Stimulated activated naive CD8-positive, alpha-beta T cell treated with anti-CD3 and anti-CD28 coated beads, Interleukin-15, Interleukin-2, amounts not matched to agents 100 ng/mL and 50 ng/mL, for 24 hours (primary cell): ENCODE results near the gene PLOD2.

Experiments used
- H3K27ac Mint-ChIP-seq: one replicate; pipeline ENCODE4 v1.8.0; 2021; ENCODE audit warnings: mild to moderate bottlenecking, mixed read lengths
- H3K27me3 Mint-ChIP-seq: one replicate; pipeline ENCODE4 v1.8.0; 2021; ENCODE audit warnings: mixed read lengths
- H3K36me3 Mint-ChIP-seq: one replicate; pipeline ENCODE4 v1.8.0; 2021; ENCODE audit warnings: low read depth, mixed read lengths
- H3K4me1 Mint-ChIP-seq: one replicate; pipeline ENCODE4 v1.8.0; 2021; ENCODE audit warnings: low read depth, mixed read lengths
- H3K4me3 Mint-ChIP-seq: one replicate; pipeline ENCODE4 v1.8.0; 2021; ENCODE audit warnings: mild to moderate bottlenecking, mixed read lengths
- H3K9me3 Mint-ChIP-seq: one replicate; pipeline ENCODE4 v1.8.0; 2021; ENCODE audit warnings: mixed read lengths

PLOD2 gene

GRCh38 chr3:146160321-146160963, 542 bp downstream of the PLOD2 start:
- Mint-ChIP-seq H3K27me3 (peaks cover 67% of the 10 kb centered on the region), H3K4me1 (peaks cover 24% of the 10 kb centered on the region)

GRCh38 chr3:146159616-146160320, 1.2 kb downstream of the PLOD2 start:
- Mint-ChIP-seq H3K27ac (peak overlapping the region; percentile 7), H3K9me3 (peaks cover 4% of the 10 kb centered on the region), H3K36me3 (no peaks in the 10 kb centered on the region), H3K4me3 (peak overlapping the region; percentile 65), H3K27me3 (peaks cover 60% of the 10 kb centered on the region), H3K4me1 (peaks cover 24% of the 10 kb centered on the region)

More at GRCh38 chr3:146160321-146160963, 542 bp downstream of the PLOD2 start:
- Mint-ChIP-seq H3K4me3 (peak overlapping the region; percentile 65), H3K27ac (peak overlapping the region; percentile 7), H3K36me3 (no peaks in the 10 kb centered on the region), H3K9me3 (peaks cover 4% of the 10 kb centered on the region)

- H3K36me3 Mint-ChIP-seq: no peaks in the 10 kb centered on the region
- no peak overlapping the region for H3K4me3 Mint-ChIP-seq
- no peak overlapping the region for H3K27ac Mint-ChIP-seq
- peaks cover 24% of the 10 kb centered on the region for H3K4me1 Mint-ChIP-seq
- peaks cover 4% of the 10 kb centered on the region for H3K9me3 Mint-ChIP-seq
- peaks cover 55% of the 10 kb centered on the region for H3K27me3 Mint-ChIP-seq
Observed at GRCh38 chr3:146159037-146159436, 1.9 kb downstream of the PLOD2 start.

GRCh38 chr3:146157325-146158060, 3.5 kb downstream of the PLOD2 start:
- no peaks in the 10 kb centered on the region for H3K9me3 Mint-ChIP-seq
- H3K4me1 Mint-ChIP-seq: peaks cover 21% of the 10 kb centered on the region
- no peak overlapping the region for H3K27ac Mint-ChIP-seq
- H3K36me3 Mint-ChIP-seq: no peaks in the 10 kb centered on the region
- no peak overlapping the region for H3K4me3 Mint-ChIP-seq
- H3K27me3 Mint-ChIP-seq: peaks cover 43% of the 10 kb centered on the region

- no peaks in the 10 kb centered on the region for H3K36me3 Mint-ChIP-seq
- H3K4me1 Mint-ChIP-seq: peaks cover 15% of the 10 kb centered on the region
- H3K4me3 Mint-ChIP-seq: no peak overlapping the region
- no peak overlapping the region for H3K27ac Mint-ChIP-seq
- no peaks in the 10 kb centered on the region for H3K9me3 Mint-ChIP-seq
- peaks cover 36% of the 10 kb centered on the region for H3K27me3 Mint-ChIP-seq
Observed at GRCh38 chr3:146156666-146157314, 4.2 kb downstream of the PLOD2 start.

GRCh38 chr3:146156095-146156494, 4.9 kb downstream of the PLOD2 start:
- Mint-ChIP-seq H3K27me3 (peaks cover 32% of the 10 kb centered on the region), H3K9me3 (no peaks in the 10 kb centered on the region), H3K36me3 (no peaks in the 10 kb centered on the region), H3K4me3 (no peak overlapping the region), H3K27ac (no peak overlapping the region), H3K4me1 (peaks cover 9% of the 10 kb centered on the region)

GRCh38 chr3:146154995-146155394, 6.0 kb downstream of the PLOD2 start:
- H3K4me3 Mint-ChIP-seq: no peak overlapping the region
- H3K4me1 Mint-ChIP-seq: peaks cover 4% of the 10 kb centered on the region
- no peak overlapping the region for H3K27ac Mint-ChIP-seq

GRCh38 chr3:146154316-146154715, 6.7 kb downstream of the PLOD2 start:
- Mint-ChIP-seq H3K9me3 (no peaks in the 10 kb centered on the region), H3K27ac (no peak overlapping the region), H3K27me3 (peaks cover 22% of the 10 kb centered on the region), H3K4me3 (no peak overlapping the region), H3K36me3 (no peaks in the 10 kb centered on the region), H3K4me1 (no peaks in the 10 kb centered on the region)

More at GRCh38 chr3:146154995-146155394, 6.0 kb downstream of the PLOD2 start:
- Mint-ChIP-seq H3K36me3 (no peaks in the 10 kb centered on the region), H3K9me3 (no peaks in the 10 kb centered on the region), H3K27me3 (peaks cover 26% of the 10 kb centered on the region)

GRCh38 chr3:146153429-146153828, 7.6 kb downstream of the PLOD2 start:
- Mint-ChIP-seq H3K4me1 (no peaks in the 10 kb centered on the region), H3K4me3 (no peak overlapping the region), H3K9me3 (no peaks in the 10 kb centered on the region), H3K27ac (no peak overlapping the region), H3K36me3 (no peaks in the 10 kb centered on the region), H3K27me3 (peaks cover 13% of the 10 kb centered on the region)

- Mint-ChIP-seq H3K4me1 (no peaks in the 10 kb centered on the region), H3K9me3 (no peaks in the 10 kb centered on the region), H3K36me3 (no peaks in the 10 kb centered on the region), H3K27me3 (peaks cover 11% of the 10 kb centered on the region), H3K4me3 (no peak overlapping the region), H3K27ac (no peak overlapping the region)
Observed at GRCh38 chr3:146152834-146153233, 8.2 kb downstream of the PLOD2 start.

- Mint-ChIP-seq H3K36me3 (no peaks in the 10 kb centered on the region), H3K27ac (no peak overlapping the region), H3K4me3 (no peak overlapping the region), H3K27me3 (no peaks in the 10 kb centered on the region), H3K9me3 (no peaks in the 10 kb centered on the region), H3K4me1 (no peaks in the 10 kb centered on the region)
Observed at GRCh38 chr3:146148468-146148931, 12.5 kb downstream of the PLOD2 start.

- peaks cover 3% of the 10 kb centered on the region for H3K27me3 Mint-ChIP-seq
- no peaks in the 10 kb centered on the region for H3K9me3 Mint-ChIP-seq
- no peaks in the 10 kb centered on the region for H3K36me3 Mint-ChIP-seq
- H3K27ac Mint-ChIP-seq: no peak overlapping the region
- no peaks in the 10 kb centered on the region for H3K4me1 Mint-ChIP-seq
- no peak overlapping the region for H3K4me3 Mint-ChIP-seq
Observed at GRCh38 chr3:146145642-146146041, 15.3 kb downstream of the PLOD2 start.

- no peaks in the 10 kb centered on the region for H3K4me1 Mint-ChIP-seq
- H3K27me3 Mint-ChIP-seq: peaks cover 3% of the 10 kb centered on the region
- H3K36me3 Mint-ChIP-seq: no peaks in the 10 kb centered on the region
- no peaks in the 10 kb centered on the region for H3K9me3 Mint-ChIP-seq
- H3K27ac Mint-ChIP-seq: no peak overlapping the region
- H3K4me3 Mint-ChIP-seq: no peak overlapping the region
Observed at GRCh38 chr3:146142757-146143156, 18.2 kb downstream of the PLOD2 start.

GRCh38 chr3:146139586-146140110, 21.3 kb downstream of the PLOD2 start:
- Mint-ChIP-seq H3K4me1 (no peaks in the 10 kb centered on the region), H3K9me3 (no peaks in the 10 kb centered on the region), H3K36me3 (no peaks in the 10 kb centered on the region), H3K27ac (no peak overlapping the region), H3K27me3 (peaks cover 3% of the 10 kb centered on the region), H3K4me3 (no peak overlapping the region)
